Fibroblast of skin of left quadriceps (primary cell): ENCODE results near the gene PDZD8.
"Not testable (repeated sequence)": the region's sequence is repeated elsewhere in the genome, so short reads cannot be mapped to it uniquely, and the experiment has no call there.

Experiments
- DNase-seq, 2 experiments: peaks; one replicate each; pipeline ENCODE4 v3.0.0-alpha.2; 2013; ENCODE audit warnings: low read depth in 2 of 2

Gene PDZD8

DNA sequence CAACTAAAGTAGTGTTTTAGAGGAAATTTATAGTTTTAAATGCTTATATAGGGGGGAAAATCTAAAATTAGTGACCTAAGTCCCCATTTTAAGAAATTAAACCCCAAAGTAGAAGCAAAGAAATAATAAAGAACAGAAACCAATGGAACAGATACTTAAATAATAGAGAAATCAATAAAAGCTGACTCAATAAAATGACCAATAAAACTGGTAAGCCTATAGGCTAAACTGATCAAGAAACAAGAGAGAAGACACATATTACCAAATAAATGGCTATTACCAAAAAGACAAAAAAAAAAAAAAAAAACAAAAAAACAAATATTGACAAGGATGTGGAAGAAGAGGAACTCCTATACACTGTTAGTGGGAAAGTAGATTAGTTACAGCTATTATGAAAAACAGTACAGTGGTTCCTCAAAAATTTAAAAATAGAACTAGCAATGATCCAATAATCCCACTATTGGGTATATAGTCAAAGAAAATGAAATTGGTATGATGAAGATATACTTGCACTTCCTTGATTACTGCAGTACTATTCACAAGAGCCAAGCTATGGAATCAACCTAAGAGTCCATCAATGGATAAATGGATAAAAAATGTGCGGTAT lies 81.1 kb downstream of the PDZD8 start:
- no peak for DNase-seq

- not testable (repeated sequence) for DNase-seq
Measured at GRCh38 chr10:117290872-117291271, 84.4 kb downstream of the PDZD8 start.

DNA sequence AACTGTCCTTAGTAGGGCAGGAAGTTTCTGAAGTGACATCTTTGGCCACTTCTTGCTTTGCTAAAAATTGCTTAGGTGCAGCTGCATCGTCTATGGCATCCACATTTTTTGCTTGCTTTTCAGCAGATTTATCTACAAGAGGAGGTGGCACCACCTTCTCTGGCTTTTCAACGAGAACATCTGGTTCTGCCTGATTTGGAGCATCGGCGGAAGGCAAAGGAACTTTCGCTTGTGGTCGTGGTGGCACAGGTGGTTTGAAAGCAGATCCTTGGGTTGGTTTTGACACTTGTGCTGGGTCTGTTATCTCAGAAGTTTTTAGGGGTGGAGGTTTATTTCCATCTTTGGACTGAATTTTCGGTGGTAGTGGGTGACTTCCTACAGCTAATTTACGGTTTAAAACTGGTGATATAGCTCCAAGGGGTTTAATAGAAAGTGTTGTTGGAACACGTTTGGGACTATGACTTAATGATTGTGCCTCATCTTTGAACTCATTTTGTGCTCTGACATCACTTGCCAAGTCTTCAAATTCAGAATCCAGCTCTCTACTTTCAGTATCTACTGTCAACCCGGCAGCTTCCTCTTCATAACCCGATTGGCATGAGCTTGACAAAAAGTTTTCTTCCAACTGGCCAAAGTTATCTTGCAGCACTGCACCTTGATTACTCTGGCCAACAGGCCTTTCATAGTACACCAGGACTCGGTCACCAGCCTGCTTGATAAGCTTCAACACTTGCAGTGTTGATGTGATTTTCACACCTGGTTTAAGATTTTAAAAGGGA lies 90.3 kb downstream of the PDZD8 start:
- no peak for DNase-seq

DNA sequence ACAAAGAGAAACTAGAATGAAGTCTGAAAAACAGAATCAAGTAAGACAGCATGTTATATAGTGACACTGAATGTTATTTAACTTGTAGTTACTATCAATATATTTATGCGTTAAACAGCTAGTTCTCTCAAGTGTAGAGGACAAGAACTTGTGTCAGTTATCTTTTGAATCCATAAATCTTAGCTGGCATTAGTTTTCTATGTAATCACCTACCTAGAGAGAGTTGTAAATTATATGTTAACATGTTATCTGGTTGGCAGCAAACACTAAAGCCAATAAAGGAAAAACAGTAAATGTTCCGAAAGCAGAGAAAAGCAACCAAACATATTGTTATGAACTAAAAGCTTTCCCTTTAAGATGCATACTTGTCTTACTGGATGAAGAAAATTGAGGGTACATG lies 97.6 kb downstream of the PDZD8 start:
- no peak for DNase-seq

GRCh38 chr10:117275121-117275520 lies 100.1 kb downstream of the PDZD8 start:
- no peak for DNase-seq

DNA sequence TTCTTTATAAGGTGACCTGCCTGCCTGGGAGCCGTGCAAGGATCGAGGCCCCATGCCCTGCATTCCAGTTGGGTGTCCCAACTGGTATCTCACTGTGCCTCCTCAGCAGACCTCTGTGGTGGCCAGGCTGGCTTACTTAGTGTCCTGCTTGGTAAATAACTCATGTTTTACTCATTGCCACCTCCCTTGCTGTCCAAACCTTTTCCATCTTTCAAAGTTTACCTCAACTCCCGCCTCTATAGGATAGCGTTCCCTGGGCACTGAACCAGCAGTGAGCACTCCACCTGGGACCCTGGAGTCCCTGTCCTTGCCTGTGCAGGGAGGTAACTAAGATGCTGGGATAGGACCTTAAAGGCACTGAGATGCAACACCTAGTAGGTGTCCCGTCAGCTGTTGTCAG lies 100.7 kb downstream of the PDZD8 start:
- no peak for DNase-seq

GRCh38 chr10:117273980-117274379 lies 101.3 kb downstream of the PDZD8 start:
- DNase-seq, result no peak

DNA sequence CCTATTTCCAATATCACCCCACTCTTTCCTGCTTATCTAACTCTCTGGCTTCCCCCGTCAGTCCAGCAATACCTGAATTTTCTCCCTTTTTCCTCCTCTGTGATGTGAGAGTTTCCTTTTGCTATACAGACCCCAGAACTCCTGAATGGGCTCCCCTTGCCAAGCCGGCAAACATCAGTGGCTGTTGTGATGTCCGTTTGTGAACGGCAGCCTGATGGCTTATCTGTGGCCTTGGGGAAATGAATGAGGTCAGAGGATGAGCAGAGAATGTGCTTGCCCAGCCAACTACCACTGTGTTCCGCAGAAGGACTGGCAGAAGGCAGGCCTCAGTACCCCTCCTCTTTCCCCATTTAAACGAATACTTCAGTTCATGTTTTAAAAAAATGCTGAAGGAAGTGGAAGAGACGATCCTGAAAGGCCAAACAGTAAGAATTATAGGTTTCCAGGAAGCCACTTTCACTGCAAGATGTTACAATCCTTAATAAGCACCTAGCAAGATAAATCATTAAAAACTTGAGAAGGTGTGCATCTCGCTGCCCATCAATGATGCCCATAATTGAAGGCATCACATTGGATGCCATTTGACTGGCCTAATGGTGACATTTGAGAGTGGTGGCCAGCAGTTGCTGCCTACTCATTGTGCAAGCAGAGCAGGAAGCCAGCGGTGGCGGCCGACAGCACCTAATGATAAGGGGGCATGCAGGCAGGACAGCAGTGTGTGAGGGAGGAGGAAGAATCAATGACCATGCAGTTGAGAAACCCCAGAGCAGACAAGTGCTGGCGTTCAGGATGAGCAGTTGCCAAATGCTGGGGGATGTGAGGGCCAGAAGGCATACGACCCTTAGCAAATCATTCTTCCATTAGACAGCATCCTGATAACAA lies 102.8 kb downstream of the PDZD8 start:
- no peak for DNase-seq

DNA sequence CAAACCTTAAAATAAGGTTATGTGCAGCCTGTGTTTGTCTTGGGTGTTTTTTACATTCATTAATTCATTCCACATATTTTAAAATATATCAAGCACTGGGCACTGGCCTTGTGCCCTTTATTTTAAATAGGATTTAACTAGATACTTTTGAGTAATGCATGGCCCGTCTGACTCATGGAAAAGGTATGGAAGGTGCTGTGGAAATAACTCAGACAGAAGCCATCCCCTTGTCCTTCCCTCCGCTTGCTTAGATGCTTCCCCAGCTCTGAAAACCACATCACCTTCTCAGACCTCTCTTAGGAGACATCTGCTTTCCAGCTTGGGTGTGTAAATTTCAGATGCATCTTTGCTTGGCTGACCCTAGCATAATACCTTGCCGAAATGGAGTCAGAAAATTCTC lies 103.8 kb downstream of the PDZD8 start:
- DNase-seq, result no peak

DNA sequence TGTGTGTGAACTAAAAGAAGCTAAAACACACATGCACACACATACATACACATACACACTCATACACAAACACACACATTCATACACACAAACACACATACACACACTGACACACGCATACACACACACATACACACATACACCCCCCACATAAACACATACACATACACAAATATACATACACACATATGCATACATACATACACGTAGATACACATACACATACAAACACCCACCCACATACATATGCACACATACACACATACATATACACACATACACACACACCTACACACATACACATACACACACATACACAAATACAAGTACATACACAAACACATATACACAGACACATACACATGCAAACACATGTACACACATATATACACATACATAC lies 106.3 kb downstream of the PDZD8 start:
- DNase-seq, result no peak

DNA sequence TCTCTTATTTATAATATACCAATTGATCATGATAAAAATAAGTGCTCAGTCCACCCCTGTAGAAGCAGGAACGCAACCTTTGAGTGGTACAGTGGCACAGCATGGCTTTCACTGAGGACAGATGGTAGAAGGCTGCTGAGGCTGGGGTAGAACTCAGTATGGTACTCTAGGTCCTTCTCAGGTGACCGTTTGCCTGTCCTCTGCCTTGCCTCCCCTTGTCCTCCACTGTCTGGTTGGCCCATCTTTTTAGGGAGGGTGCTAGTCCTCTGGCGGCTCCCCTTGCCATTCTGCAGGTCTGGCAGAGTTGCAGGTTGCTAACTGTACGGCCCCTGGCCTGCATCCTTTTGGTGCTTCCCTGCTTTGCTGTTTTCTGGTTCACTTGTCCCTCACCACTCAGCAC lies 107.0 kb downstream of the PDZD8 start:
- DNase-seq, result no peak

GRCh38 chr10:117266812-117267211 lies 108.4 kb downstream of the PDZD8 start:
- DNase-seq, result no peak

GRCh38 chr10:117266400-117266799 lies 108.8 kb downstream of the PDZD8 start:
- no peak for DNase-seq

DNA sequence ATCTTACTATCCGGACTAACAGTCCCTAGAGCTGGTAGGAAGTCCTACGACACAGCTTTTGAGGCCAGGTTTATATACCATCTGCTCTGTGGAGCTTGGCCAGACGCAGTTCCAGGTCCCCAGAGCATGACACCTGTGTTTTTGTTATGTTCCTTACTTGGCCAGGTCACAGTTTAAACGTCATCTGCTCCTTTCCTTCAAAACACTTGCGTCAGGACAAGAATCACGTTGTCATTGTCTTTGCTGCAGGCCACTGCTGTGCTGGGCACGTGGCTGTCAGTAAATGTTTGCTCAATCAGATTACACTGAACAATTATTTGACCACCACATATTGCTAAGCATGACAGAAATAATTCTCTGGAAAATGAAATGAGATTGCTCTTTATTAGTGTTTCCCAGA lies 110.5 kb downstream of the PDZD8 start:
- DNase-seq, result no peak

- DNase-seq, result no peak
Measured at GRCh38 chr10:117262903-117263293, 112.3 kb downstream of the PDZD8 start.

- DNase-seq, result no peak
Measured at GRCh38 chr10:117262291-117262902, 112.8 kb downstream of the PDZD8 start.

- no peak for DNase-seq
Measured at GRCh38 chr10:117261501-117261900, 113.7 kb downstream of the PDZD8 start.

DNA sequence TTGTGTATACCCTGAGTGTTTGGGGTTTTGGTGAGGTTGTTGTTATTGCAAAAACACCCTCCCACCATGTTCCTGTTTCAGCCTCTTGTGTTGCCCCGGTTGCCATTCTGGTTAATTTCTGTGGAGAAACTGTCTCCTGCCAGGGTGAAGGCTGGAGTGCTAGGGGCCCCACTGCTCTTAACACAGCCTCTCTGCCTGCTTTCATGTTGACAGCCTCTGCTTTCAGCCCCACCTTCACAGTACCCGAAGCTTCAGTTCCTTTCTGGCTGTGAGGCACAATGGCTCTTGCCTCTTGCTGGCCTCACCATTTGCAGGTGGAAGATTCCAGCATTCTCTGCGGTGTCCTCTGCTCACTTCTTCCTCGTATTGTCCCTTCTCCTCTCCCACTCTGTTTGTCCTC lies 115.2 kb downstream of the PDZD8 start:
- DNase-seq, result no peak

DNA sequence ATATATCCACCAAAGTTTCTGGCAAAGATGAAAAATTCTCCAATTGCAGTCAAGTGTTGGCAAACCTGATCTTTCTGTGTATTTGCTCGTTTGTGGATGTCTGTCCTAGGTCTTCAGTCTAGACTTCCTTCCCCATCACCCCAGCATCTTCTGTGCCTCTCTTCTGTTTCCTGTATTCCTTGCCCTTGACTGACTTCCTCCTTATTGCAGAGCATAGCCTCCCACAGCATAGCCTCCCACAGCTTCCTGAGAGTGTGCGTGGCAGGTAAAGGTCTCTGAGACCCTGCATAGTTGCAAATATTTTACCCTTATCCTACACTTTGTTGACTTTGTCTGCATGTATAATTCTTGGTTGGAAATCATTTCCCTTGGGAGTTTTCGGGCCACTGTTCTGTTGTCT lies 116.0 kb downstream of the PDZD8 start:
- no peak for DNase-seq

GRCh38 chr10:117257721-117258120 lies 117.5 kb downstream of the PDZD8 start:
- no peak for DNase-seq

DNA sequence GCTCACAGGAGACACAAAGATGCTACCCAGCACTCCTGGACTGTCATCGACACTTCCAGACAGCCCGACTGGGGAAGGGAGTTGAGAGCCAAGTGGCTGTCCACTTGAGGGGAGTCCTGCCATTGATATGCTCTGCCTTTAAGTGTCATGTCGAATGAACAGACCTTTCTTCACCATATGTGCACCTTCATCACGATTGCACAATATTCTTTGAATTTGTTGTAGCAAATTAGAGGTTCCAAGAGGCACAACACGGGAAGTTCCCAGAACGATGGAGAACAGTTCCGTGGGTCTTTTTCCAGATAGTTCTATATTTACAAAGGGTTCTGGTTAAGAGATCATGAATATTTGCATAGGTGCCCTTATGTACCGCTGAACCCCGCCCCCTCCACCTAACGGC lies 118.3 kb downstream of the PDZD8 start:
- DNase-seq, result no peak

DNA sequence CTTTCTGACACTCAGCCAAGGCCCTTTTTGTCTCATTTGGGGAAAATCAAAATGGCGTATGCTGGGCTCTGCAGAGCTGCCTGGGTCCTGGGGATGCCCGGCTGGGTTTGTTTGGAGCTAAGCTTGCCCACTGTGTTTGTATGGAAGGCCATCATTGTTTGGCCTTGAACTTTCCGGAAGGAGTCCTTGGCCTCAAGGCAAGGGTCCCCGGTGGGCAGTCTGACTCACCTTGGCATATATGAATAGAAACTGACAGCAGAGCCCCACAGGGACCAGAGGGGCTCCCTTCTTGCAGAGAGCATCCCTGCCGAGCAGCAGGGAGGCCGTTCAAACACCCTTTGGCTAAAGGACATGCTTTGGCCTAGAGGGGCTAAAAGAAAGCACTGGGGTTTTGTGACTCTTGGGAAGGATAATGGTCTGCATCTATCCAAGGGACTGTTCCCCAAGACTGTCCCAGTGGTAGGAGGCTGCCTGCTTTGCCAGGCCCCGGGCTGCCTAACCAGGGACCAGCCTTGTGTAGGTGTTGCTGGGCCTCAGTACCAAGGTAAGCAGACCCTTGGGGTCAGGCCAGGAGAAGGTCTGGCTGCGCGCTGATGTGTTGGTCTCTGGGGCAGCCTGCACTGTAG lies 119.3 kb downstream of the PDZD8 start:
- DNase-seq, result no peak
